Measurements from ENCODE around the gene PTPRU. TPM values are rescaled to one million over a fixed set of nuclear protein-coding genes. Genes with fewer than 3 reads are reported as not detected.

PTPRU gene
- total RNA-seq, 1 experiment from 2014 or later: 45.5 TPM

DNA sequence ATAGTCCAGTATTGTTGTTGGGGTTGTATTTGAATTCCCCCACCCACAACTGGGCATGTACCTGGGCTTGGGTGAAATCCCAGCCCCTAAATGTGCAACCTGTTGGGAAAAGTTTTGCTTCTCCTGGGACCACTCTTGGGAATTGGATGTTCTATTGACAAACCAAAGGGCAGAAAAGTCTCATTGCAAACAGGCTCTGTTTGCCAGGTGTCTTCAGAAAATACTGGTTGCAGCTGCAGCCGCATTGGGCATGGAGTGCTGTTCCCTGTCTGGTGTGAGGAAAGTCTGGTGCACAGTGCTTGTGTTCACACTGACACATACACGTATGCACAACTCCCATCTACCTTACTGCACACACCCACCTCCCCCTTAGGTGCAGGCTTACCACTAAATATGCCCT lies 12.1 kb downstream of the PTPRU start:
- peak overlapping the region; percentile 65 to 99 (median 96); a peak in 5 of 7 replicates for H3K27ac Mint-ChIP-seq
- Histone ChIP-seq H3K27ac (ENCODE audit: insufficient read length, low read depth, low read length) (no peak overlapping the region), H3K4me1 (ENCODE audit: insufficient read depth, low read length) (peaks cover 13% of the 10 kb centered on the region; the same call in 1 of the 2 replicates), H3K56ac (ENCODE audit: insufficient read length, low read depth, low read length) (no peak overlapping the region), H2AK5ac (ENCODE audit: insufficient read length, low read length) (no peak overlapping the region), H3K23ac (ENCODE audit: insufficient read length, low read depth, low read length) (no peak overlapping the region), H2BK20ac (ENCODE audit: low read depth, low read length, poor library complexity, severe bottlenecking) (no peak overlapping the region), H3K9me3 (ENCODE audit: control insufficient read depth, low read depth, low read length) (no peaks in the 10 kb centered on the region), H3K79me2 (ENCODE audit: insufficient read depth, low read length) (no peaks in the 10 kb centered on the region), H4K8ac (replicated peaks; ENCODE audit: insufficient read length, low read depth, low read length) (no peak overlapping the region), H3K9ac (ENCODE audit: extremely low read depth, insufficient read length, low read length) (no peak overlapping the region), H4K20me1 (ENCODE audit: control insufficient read depth, insufficient read depth, insufficient read length) (no peaks in the 10 kb centered on the region), H3K4me2 (ENCODE audit: insufficient read depth, insufficient read length, low read length) (no peak overlapping the region), H2BK12ac (ENCODE audit: insufficient read length, low read depth, low read length) (no peak overlapping the region), H4K5ac (ENCODE audit: insufficient read length, low read depth, low read length) (no peak overlapping the region), H2BK120ac (ENCODE audit: low read depth, low read length, poor library complexity, severe bottlenecking) (no peak overlapping the region), H2AFZ (ENCODE audit: low read length) (no peak overlapping the region), H3K18ac (ENCODE audit: insufficient read length, low read depth, low read length) (peak overlapping the region; percentile 72), H3K27me3 (ENCODE audit: insufficient read depth, low read length) (no peaks in the 10 kb centered on the region), H3K23me2 (ENCODE audit: insufficient read length, low read depth, low read length, poor library complexity, severe bottlenecking) (peaks cover 3% of the 10 kb centered on the region), H3K4ac (ENCODE audit: low read depth, low read length) (no peak overlapping the region), H3K79me1 (ENCODE audit: insufficient read depth, low read depth, low read length, poor library complexity, severe bottlenecking) (no peaks in the 10 kb centered on the region), H4K91ac (ENCODE audit: insufficient read length, low read depth, low read length) (no peak overlapping the region), H2BK5ac (ENCODE audit: insufficient read length, low read length) (no peak overlapping the region), H2BK15ac (ENCODE audit: low read depth, low read length) (no peak overlapping the region), H3K14ac (ENCODE audit: insufficient read depth, low read length) (peak overlapping the region; percentile 7; the same call in 1 of the 2 replicates), H3T11ph (ENCODE audit: low read length) (no peak overlapping the region)
- DNase-seq: no peak
- H3K4me3 Mint-ChIP-seq: no peak overlapping the region
- no peak for TF ChIP-seq CTCF (conservative IDR thresholded peaks at IDR 0.05)
- peaks cover 43 to 52% of the 10 kb centered on the region in 2 experiments for H3K4me1 Mint-ChIP-seq
- H3K27me3 Mint-ChIP-seq (ENCODE audit: low read depth): no peaks in the 10 kb centered on the region
- H3K9me3 Mint-ChIP-seq: no peaks in the 10 kb centered on the region
- no CpG with 5 or more reads among the region's 2 CpGs for WGBS (ENCODE audit: extremely low coverage, insufficient read length, low lambda C conversion rate)
- no peaks in the 10 kb centered on the region for H3K36me3 Mint-ChIP-seq (ENCODE audit: insufficient read depth in 1 of 3, low read depth in 3 of 3)

Data from H9 (cell line).